Measurements from ENCODE around the gene SIL1. TPM values are rescaled to one million over a fixed set of nuclear protein-coding genes. Genes with fewer than 3 reads are reported as not detected.

SIL1 gene
- polyA plus RNA-seq, 1 donor (not counting 4 experiments of a cell fraction or from before 2014, with no cell fraction given), result 45.4 TPM

- DNase-seq (ENCODE audit: low read depth, low spot score) (peak; percentile 99), FAIRE-seq (peak; percentile 94)
- Histone ChIP-seq H3K79me2 (ENCODE audit: control insufficient read depth, insufficient read depth, low read length) (no peaks in the 10 kb centered on the region), H3K4me2 (ENCODE audit: control insufficient read depth, extremely low read depth, insufficient read depth, low read depth, low read length) (no peak overlapping the region), H3K36me3 (ENCODE audit: control insufficient read depth in 2 of 2, extremely low read depth in 1 of 2, insufficient read depth in 2 of 2, low read length in 2 of 2) (no peaks in the 10 kb centered on the region), H3K27ac (ENCODE audit: control insufficient read depth, insufficient read depth, low read length) (no peak overlapping the region), H3K9me1 (ENCODE audit: control insufficient read depth, extremely low read depth, insufficient read depth, low read length) (no peaks in the 10 kb centered on the region), H3K4me1 (ENCODE audit: control insufficient read depth, extremely low read depth, insufficient read depth, low read length) (peaks cover 5% of the 10 kb centered on the region), H3K9me3 (ENCODE audit: control insufficient read depth, low read depth, low read length) (peaks cover 4% of the 10 kb centered on the region), H3K4me3 (ENCODE audit: control insufficient read depth in 2 of 3, extremely low read depth in 1 of 3, insufficient read depth in 2 of 3, low read depth in 1 of 3, low read length in 3 of 3) (no peak overlapping the region), H3K27me3 (ENCODE audit: control insufficient read depth, extremely low read depth, insufficient read depth, low read length) (no peaks in the 10 kb centered on the region), H3K9ac (ENCODE audit: control insufficient read depth, extremely low read depth, insufficient read depth, low read length) (no peak overlapping the region), H2AFZ (ENCODE audit: control insufficient read depth, low read length) (no peak overlapping the region), H4K20me1 (ENCODE audit: control insufficient read depth, extremely low read depth, insufficient read depth, low read length) (no peaks in the 10 kb centered on the region)
- TF ChIP-seq CTCF (optimal IDR thresholded peaks at IDR 0.05 in 1 of 3, IDR thresholded peaks at IDR 0.05 in 1 of 3, conservative IDR thresholded peaks at IDR 0.05 in 1 of 3; ENCODE audit: extremely low read depth in 1 of 3, insufficient read depth in 2 of 3, low read length in 3 of 3) (no peak), EZH2 (IDR thresholded peaks at IDR 0.05; ENCODE audit: low read length) (no peak)
- dilution Hi-C loops (cut with MboI; ENCODE audit: extremely low pct_ligation_motif_present, low sequenced_read_pairs), result no loop called here
These were observed 34.1 kb upstream of the SIL1 start for GRCh38 chr5:139232147-139232724.

DNA sequence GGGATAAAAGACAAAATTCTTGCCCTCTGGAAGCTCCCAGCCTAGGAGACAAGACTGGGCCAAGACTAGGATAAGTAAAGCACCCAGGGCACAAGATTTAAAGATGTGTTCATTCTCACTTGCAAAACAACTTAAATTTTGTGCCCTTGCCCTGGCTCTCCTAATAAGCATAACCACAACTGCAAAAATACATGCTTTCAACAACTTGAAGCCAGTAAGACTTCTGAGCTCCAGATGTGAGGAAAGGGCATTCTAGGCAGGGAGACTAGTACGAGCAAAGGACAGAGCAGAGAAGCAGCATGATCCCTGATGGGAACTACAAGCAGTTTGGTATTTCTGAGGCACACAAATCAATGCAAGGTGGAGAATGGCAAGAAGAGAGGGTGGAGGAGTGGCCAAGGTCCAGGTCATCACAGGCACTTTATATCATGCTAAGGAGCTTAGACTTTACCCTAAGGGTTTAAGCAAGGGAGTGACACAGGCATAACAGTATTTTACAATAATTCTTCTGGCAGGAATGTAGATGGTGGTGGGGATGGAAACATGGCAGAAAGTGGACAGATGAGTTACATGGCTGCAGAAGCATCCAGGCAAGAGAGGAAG lies 30.1 kb upstream of the SIL1 start:
- FAIRE-seq (no peak), DNase-seq (ENCODE audit: low read depth, low spot score) (no peak)
- H3K27me3 ChIP-seq (ENCODE audit: control insufficient read depth, extremely low read depth, insufficient read depth, low read length), result no peaks in the 10 kb centered on the region
- H4K20me1 ChIP-seq (ENCODE audit: control insufficient read depth, extremely low read depth, insufficient read depth, low read length), result no peaks in the 10 kb centered on the region
- peaks cover 2% of the 10 kb centered on the region for H3K9me3 ChIP-seq (ENCODE audit: control insufficient read depth, low read depth, low read length)
- no peak overlapping the region for H3K27ac ChIP-seq (ENCODE audit: control insufficient read depth, insufficient read depth, low read length)
- H3K79me2 ChIP-seq (ENCODE audit: control insufficient read depth, insufficient read depth, low read length), result no peaks in the 10 kb centered on the region
- peaks cover 5% of the 10 kb centered on the region for H3K4me1 ChIP-seq (ENCODE audit: control insufficient read depth, extremely low read depth, insufficient read depth, low read length)
- H3K36me3 ChIP-seq (ENCODE audit: control insufficient read depth in 2 of 2, extremely low read depth in 1 of 2, insufficient read depth in 2 of 2, low read length in 2 of 2), result no peaks in the 10 kb centered on the region
- dilution Hi-C loops (cut with MboI; ENCODE audit: extremely low pct_ligation_motif_present, low sequenced_read_pairs), result no loop called here
- H2AFZ ChIP-seq (ENCODE audit: control insufficient read depth, low read length), result no peak overlapping the region
- TF ChIP-seq EZH2 (IDR thresholded peaks at IDR 0.05; ENCODE audit: low read length) (no peak), CTCF (optimal IDR thresholded peaks at IDR 0.05 in 1 of 3, IDR thresholded peaks at IDR 0.05 in 1 of 3, conservative IDR thresholded peaks at IDR 0.05 in 1 of 3; ENCODE audit: extremely low read depth in 1 of 3, insufficient read depth in 2 of 3, low read length in 3 of 3) (no peak)
- H3K9me1 ChIP-seq (ENCODE audit: control insufficient read depth, extremely low read depth, insufficient read depth, low read length), result no peaks in the 10 kb centered on the region
- H3K4me3 ChIP-seq (ENCODE audit: control insufficient read depth in 2 of 3, extremely low read depth in 1 of 3, insufficient read depth in 2 of 3, low read depth in 1 of 3, low read length in 3 of 3), result no peak overlapping the region
- no peak overlapping the region for H3K9ac ChIP-seq (ENCODE audit: control insufficient read depth, extremely low read depth, insufficient read depth, low read length)
- no peak overlapping the region for H3K4me2 ChIP-seq (ENCODE audit: control insufficient read depth, extremely low read depth, insufficient read depth, low read depth, low read length)
